Measurements from ENCODE around the gene HFM1. TPM values are rescaled to one million over a fixed set of nuclear protein-coding genes. Genes with fewer than 3 reads are reported as not detected.
"Not testable (repeated sequence)": the region's sequence is repeated elsewhere in the genome, so short reads cannot be mapped to it uniquely, and the experiment has no call there.

The HFM1 gene
- total RNA-seq, 6 experiments from 2014 or later = not detected

- Mint-ChIP-seq H3K9me3 (peaks cover 11% of the 10 kb centered on the region), H3K27me3 (ENCODE audit: insufficient read depth) (no peaks in the 10 kb centered on the region), H3K36me3 (ENCODE audit: low read depth) (no peaks in the 10 kb centered on the region), H3K4me3 (no peak overlapping the region), H3K27ac (no peak overlapping the region), H3K4me1 (ENCODE audit: low read depth) (no peaks in the 10 kb centered on the region)
- TF ChIP-seq CTCF (IDR thresholded peaks at IDR 0.05) = no peak
- DNase-seq = no peak
These were observed 96.7 kb downstream of the HFM1 start for GRCh38 chr1:91307784-91308409.

- Mint-ChIP-seq H3K9me3 (peaks cover 7% of the 10 kb centered on the region; the same call in 1 of the 2 replicates), H3K27ac (no peak overlapping the region), H3K27me3 (ENCODE audit: insufficient read depth) (no peaks in the 10 kb centered on the region)
These were observed 101.5 kb downstream of the HFM1 start for GRCh38 chr1:91303165-91303564.

GRCh38 chr1:91288843-91289553 is 115.6 kb downstream of the HFM1 start:
- H3K27ac Mint-ChIP-seq; H3K4me3 Mint-ChIP-seq; H3K36me3 Mint-ChIP-seq (ENCODE audit: low read depth); DNase-seq; H3K4me1 Mint-ChIP-seq (ENCODE audit: low read depth); H3K27me3 Mint-ChIP-seq (ENCODE audit: insufficient read depth); H3K9me3 Mint-ChIP-seq: not testable (repeated sequence)

More at GRCh38 chr1:91303165-91303564, 101.5 kb downstream of the HFM1 start:
- Mint-ChIP-seq H3K4me1 (ENCODE audit: low read depth) (no peaks in the 10 kb centered on the region), H3K4me3 (no peak overlapping the region), H3K36me3 (ENCODE audit: low read depth) (no peaks in the 10 kb centered on the region)
- TF ChIP-seq CTCF (IDR thresholded peaks at IDR 0.05) = no peak
- DNase-seq = no peak

- not testable (repeated sequence) for H3K27me3 Mint-ChIP-seq (ENCODE audit: insufficient read depth); H3K9me3 Mint-ChIP-seq; H3K27ac Mint-ChIP-seq; H3K4me1 Mint-ChIP-seq (ENCODE audit: low read depth); H3K4me3 Mint-ChIP-seq; H3K36me3 Mint-ChIP-seq (ENCODE audit: low read depth); DNase-seq
These were observed 117.7 kb downstream of the HFM1 start for GRCh38 chr1:91286962-91287317.

GRCh38 chr1:91286259-91286961 is 118.2 kb downstream of the HFM1 start:
- H3K9me3 Mint-ChIP-seq = not testable (repeated sequence)

GRCh38 chr1:91283421-91283726 is 121.3 kb downstream of the HFM1 start:
- DNase-seq = no peak
- Mint-ChIP-seq H3K27ac (peak overlapping the region; percentile 64), H3K4me1 (ENCODE audit: low read depth) (peaks cover 6% of the 10 kb centered on the region; the same call in 1 of the 2 replicates), H3K4me3 (peak overlapping the region; percentile 31; the same call in 1 of the 2 replicates), H3K36me3 (ENCODE audit: low read depth) (no peaks in the 10 kb centered on the region), H3K9me3 (no peaks in the 10 kb centered on the region), H3K27me3 (ENCODE audit: insufficient read depth) (peaks cover 1% of the 10 kb centered on the region)
- TF ChIP-seq CTCF (IDR thresholded peaks at IDR 0.05) = no peak

More at GRCh38 chr1:91286259-91286961, 118.2 kb downstream of the HFM1 start:
- not testable (repeated sequence) for H3K27me3 Mint-ChIP-seq (ENCODE audit: insufficient read depth); H3K36me3 Mint-ChIP-seq (ENCODE audit: low read depth); H3K4me3 Mint-ChIP-seq; DNase-seq; H3K4me1 Mint-ChIP-seq (ENCODE audit: low read depth); H3K27ac Mint-ChIP-seq
